8988T (cell line): ENCODE measurements around the gene CDH26.
"Not testable (repeated sequence)": the region's sequence is repeated elsewhere in the genome, so short reads cannot be mapped to it uniquely, and the experiment has no call there.

Source experiments
- DNase-seq: peaks from one replicate; pipeline ENCODE4 v3.0.0; 2011

CDH26 gene

GRCh38 chr20:59942245-59942644 is 16.0 kb upstream of the CDH26 start:
- no peak for DNase-seq

DNA sequence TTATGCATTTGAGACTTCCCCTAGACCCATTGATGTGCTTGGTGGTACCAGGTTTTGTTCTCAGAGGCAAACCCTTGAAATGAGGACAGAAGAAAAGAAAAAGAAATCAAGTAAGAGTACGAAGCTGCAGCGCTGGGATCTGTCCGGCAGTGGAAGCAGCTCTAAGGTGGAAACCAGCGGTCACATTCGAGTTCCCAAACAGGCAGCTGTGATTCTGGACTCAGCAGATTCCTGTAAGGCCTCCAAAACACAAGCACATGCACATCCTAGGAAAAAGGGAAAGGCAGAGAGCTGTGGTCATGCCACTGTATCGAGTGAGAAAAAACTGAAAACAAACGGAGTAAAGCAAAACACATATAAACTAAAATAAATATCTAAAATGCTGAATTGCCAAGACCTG is 13.5 kb upstream of the CDH26 start:
- no peak for DNase-seq

- no peak for DNase-seq
These were observed 13.0 kb upstream of the CDH26 start for GRCh38 chr20:59945175-59945574.

DNA sequence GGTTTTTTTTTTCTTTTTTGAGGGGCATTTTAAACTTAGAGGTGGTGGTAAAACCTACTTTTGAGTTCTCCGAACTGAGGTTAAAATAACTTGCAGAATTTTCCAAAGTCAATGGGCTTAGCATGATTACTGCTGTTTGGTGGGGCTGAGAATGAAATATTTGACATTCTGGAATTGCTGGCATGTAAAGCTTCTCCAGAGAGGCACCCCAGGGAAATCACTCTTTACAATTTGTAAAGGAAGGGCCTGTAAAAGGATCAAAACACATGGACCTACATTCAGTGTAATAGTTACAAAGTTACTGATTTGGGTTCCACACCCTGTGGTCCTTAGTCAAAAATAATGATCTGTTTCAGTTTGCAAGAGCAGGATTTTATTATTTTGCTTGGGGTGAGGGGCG is 12.5 kb upstream of the CDH26 start:
- no peak for DNase-seq

GRCh38 chr20:59947376-59947775 is 10.8 kb upstream of the CDH26 start:
- DNase-seq, result no peak

DNA sequence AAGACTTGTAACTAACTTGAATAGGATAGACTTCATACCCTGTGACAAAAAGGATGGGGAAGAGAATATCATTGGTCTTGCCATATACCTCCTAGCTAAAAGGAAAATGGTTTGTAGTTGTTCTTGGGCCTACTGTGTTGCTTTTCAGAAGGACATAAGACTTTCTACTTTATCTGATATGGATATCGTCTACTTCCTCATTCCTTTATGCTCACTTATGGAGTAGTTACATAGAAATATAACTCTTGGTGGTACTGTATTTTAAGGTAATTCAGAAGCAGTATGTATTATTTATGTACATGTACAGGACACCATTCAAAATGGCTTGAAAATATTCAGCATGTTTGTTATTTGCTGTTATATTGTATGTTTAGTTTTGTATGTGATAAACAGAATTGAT is 10.0 kb upstream of the CDH26 start:
- no peak for DNase-seq

DNA sequence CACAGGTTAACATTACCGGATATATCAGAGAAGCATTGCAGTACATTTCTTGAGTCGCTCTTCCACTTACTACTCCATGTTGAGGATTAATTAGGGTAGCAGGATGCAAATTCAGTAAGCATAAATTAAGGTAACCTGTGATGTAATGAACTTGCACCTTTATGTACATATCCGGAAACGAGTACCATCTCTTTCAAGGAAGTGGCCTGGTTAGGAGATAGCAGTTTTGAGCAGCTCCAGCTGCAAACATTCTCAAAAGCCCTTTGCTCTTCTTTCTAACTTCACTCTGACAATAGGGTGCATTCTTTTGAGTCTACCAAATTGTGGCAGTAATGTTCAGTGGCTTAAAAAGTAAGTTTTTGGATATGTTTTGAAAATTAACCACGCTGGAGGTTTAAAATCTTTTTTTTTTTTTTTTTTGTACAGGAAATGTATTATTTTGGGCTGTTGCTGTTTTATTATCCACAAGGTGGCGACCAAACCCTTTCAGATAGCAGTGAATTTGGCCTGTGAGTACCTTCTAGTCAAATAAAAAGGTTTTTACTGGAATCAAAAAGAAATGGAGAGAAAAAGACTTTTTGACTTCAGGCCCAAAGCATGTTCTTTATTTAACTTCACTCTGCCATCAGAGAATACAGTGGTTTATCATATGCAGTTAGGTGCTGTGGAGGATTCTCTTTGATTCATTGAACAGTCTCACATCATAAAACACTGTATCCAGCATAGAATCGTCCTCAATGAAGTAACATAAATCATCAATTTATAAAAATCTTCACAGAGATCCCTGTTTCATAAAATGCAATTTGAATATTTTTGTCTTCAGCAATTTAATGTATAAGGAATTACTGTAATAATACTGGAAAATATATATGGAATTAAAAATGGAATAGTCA is 9.1 kb upstream of the CDH26 start:
- DNase-seq, result no peak

DNA sequence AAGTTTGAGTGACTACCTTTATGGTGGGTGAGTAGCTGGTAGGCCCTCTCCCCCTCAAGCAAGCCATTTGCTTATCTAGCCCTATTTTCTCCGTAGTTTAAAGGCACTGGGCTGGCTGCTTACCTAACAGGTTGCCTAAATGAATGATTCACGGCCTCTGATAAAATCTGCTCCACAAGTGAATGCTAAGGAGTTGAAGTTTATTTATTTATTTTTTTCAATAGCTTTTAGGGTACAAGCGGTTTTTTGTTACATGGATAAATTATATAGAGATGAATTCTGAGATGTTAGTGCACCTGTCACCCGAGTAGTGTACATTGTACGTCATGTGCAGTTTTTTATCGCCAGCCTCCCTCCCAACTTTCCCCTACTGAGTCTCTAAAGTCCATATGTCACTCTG is 8.3 kb upstream of the CDH26 start:
- no peak for DNase-seq

DNA sequence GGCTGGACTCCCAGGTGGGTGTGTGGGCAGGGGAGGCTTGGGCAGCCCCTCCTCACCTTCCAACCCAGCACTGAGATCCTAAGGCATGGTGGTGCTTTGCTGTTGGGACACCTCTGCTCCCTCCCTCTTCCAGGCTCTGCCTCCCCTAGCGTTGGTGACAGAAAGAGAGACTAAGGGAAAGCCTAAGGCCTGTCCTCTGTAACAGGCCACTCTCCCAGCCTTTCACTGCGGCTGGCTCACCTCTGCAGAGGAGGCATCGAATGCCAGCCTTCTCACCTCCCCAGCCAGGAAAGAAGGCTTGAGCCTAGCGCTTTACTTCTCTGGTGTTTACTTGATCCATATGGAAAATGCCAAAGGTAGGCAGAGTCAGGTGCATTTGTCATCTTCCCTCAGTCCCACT is 3.5 kb upstream of the CDH26 start:
- no peak for DNase-seq

- DNase-seq, result no peak
These were observed 3.0 kb upstream of the CDH26 start for GRCh38 chr20:59955131-59955796.

- DNase-seq, result not testable (repeated sequence)
These were observed 655 bp upstream of the CDH26 start for GRCh38 chr20:59957568-59957967.

- no peak for DNase-seq
These were observed 403 bp downstream of the CDH26 start for GRCh38 chr20:59958626-59959025.

- no peak for DNase-seq
These were observed 3.2 kb downstream of the CDH26 start for GRCh38 chr20:59961423-59961822.

GRCh38 chr20:59962155-59962554 is 3.9 kb downstream of the CDH26 start:
- DNase-seq, result no peak

DNA sequence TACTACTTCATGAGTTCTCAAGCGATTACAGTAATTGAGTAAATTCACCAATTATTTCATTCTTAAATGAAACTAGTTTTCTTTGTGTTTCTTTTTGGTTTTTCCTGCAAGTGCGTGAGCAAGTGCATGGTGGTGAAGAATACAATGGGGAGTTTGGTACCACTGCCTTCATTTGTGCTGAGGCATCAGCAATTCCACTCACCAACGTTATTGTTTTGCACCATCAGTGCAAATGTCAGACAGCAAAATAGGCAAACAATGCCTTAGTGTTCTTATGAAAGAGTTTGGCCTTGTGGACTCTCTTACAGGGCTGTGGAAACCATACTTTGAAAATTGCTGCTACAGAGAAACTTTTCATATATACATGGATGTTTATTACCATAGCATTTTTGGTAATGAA is 8.2 kb downstream of the CDH26 start:
- DNase-seq, result no peak

- DNase-seq, result no peak
These were observed 13.2 kb downstream of the CDH26 start for GRCh38 chr20:59971428-59971827.

DNA sequence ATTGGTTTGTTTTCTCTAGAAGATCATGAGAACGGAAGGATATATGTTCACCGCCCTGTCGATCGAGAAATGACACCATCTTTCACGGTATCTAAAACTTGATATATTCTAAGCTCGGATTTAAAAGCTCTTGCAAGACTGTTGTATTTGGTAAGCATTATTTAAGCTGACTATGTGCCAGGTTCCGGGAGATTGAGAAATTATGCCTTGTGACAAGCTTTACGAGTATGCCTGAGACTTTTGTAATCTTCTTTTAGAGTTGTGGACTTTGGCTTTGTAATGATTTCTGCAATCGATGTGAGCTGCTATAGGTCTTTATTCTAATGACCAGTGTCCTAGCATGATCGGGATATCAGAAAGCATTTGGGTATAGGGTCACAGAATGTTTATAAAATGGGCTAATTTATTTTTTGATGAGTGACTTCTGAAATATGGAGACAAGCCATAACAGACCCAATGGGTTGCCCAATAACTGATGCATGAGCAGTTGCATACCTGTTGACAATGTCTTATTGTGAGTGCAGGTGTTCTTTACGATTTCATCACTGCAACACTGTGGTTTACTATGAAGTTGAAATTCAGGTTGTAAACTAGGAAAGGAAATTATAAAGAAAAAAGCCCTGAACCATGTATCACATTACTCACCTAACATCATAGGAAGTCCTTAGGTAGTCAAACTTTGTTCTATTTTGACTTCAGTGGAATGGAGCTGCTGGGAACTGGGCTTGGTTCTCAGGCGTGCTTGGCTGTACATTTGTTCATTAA is 14.0 kb downstream of the CDH26 start:
- no peak for DNase-seq

GRCh38 chr20:59976156-59976782 is 18.0 kb downstream of the CDH26 start:
- no peak for DNase-seq

DNA sequence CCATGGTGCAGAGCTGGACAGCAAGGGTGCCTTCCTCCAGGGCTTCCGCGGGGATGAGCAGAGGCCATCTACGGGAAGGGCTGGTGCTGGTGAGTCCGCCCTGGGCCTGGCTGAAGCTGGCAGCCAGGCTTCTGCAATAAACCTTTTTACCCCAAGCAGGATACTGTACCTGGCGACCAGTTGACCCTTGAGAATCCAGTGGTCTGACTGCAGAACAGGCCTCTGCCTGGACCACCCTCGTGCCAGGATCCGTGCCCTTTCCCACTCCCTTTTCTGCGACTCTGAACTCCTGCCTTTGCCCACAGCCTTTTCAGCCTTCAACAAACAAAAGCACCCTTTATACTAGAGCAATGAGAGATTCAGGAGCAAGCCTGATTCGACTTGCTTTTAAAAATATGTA is 18.9 kb downstream of the CDH26 start:
- no peak for DNase-seq

GRCh38 chr20:59983076-59983475 is 24.9 kb downstream of the CDH26 start:
- DNase-seq, result no peak

GRCh38 chr20:59984541-59984940 is 26.3 kb downstream of the CDH26 start:
- DNase-seq, result no peak

DNA sequence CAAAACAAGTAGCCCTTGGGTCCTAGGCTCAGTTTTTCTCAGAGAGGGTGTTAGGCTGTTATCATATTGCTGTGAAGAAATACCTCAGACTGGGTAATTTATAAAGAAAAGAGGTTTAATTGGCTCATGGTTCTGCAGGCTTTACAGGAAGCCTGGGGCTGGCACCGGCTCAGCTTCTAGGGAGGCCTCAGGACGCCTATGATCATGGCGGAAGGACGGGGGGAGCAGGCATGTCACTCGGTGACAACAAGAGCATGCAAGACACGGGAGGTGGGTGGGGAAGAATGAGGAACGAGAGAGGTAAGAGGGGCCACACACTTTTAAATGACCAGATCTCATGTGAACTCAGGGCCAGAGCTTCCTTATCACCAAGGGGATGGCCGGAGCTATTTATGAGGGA is 26.9 kb downstream of the CDH26 start:
- no peak for DNase-seq

DNA sequence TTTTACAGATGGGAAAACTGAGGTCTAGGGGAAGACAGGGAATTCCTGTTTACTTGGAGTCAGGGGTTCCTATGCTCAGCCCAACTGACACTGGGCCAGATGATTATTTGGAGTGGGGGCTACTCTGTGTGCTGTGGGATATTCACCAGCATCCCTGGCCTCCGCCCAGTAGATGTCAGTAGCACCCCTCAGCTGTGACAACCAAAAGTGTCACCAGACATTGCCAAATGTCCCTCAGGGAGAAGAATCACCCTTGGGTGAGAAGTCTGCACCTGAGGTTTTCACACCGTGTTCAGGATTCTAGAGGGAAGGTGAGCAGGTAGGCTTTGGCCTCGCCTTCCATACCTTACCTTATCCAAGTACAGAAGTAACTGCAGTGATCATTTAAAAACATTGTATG is 27.6 kb downstream of the CDH26 start:
- no peak for DNase-seq
